ENCODE results near the gene ZMAT5.

The ZMAT5 gene

DNA sequence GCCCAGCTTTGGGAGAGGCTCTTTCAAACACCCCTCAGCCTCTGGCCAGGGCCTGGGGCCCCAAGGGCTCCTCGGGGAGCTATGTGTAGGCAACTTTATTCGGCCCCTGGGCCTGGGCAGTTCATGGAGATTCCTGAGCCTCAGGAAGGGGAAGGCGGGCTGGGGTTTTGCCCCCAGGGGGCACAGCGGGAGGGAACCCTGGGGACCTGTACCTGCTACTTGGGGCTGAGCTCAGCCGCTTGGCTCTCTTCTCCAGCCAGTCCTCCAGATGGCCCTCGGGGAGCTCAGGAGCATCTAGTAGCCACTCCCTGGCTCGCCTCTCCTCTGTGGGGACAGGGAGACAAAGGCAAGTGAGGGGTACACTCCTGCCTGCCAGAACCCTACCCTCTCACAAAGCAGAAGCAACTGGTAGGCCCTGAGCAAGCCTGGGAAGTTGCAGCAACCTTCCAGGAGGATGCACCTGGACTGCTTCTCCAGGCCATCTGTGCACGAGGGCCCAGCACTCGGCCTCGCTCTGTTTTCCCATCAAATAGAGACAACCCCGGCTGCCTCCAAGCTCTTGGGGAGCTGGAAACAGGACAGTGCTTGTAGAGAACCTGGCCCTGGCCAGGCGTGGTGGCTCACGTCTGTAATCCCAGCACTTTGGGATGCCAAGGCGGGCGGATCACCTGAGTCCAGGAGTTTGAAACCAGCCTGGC lies 28.5 kb downstream of the ZMAT5 start:
- H3K4me3 ChIP-seq (ENCODE audit: low read depth, low read length), result no peak overlapping the region
- TF ChIP-seq, protein P1, sequence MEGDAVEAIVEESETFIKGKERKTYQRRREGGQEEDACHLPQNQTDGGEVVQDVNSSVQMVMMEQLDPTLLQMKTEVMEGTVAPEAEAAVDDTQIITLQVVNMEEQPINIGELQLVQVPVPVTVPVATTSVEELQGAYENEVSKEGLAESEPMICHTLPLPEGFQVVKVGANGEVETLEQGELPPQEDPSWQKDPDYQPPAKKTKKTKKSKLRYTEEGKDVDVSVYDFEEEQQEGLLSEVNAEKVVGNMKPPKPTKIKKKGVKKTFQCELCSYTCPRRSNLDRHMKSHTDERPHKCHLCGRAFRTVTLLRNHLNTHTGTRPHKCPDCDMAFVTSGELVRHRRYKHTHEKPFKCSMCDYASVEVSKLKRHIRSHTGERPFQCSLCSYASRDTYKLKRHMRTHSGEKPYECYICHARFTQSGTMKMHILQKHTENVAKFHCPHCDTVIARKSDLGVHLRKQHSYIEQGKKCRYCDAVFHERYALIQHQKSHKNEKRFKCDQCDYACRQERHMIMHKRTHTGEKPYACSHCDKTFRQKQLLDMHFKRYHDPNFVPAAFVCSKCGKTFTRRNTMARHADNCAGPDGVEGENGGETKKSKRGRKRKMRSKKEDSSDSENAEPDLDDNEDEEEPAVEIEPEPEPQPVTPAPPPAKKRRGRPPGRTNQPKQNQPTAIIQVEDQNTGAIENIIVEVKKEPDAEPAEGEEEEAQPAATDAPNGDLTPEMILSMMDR (IDR thresholded peaks at IDR 0.05; ENCODE audit: borderline replicate concordance, insufficient read depth, low read depth, low read length), result no peak

DNA sequence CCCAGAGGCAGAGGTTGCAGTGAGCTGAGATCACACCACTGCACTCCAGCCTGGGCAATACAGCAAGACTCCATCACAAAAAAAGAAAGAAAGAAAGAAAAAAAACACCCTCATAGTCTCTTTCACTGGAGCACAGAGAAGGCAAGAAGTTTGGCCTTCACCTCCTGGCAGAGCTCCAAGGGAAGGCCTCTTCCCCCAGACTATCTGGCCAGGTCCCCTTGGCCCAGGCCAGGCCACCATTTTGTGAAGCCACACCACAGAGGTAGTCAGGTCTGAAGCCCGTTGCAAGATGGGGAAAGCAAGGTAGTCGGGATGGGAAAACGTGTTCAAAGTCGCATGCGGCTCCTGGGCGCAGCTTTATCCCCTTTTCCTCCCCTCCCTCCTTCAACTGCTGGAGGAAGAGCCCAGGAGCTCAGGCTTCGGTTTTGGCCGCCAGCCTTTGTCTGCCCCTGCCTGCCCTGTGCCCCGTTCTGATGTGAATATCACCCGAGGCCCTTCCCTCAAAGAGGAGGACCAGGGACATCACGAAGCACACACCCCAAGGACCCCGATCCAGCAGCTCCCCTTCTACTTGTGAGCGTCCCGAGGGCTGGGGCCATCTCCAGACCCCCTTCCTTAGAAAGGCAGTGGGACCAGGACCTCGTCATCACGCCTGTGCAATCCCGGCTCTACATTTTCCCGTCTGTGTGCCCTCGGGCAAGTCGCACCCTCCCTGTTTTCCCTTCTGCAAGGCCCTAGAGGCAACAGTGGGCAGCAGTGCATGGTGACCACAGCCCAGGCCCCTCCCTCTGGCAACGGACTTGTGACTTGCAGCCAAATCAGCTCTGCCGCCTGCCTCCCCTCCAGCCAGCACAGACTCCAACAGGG lies 29.3 kb downstream of the ZMAT5 start:
- H3K4me3 ChIP-seq (ENCODE audit: low read depth, low read length), result no peak overlapping the region
- TF ChIP-seq, protein P1 (IDR thresholded peaks at IDR 0.05; ENCODE audit: borderline replicate concordance, insufficient read depth, low read depth, low read length), result no peak

DNA sequence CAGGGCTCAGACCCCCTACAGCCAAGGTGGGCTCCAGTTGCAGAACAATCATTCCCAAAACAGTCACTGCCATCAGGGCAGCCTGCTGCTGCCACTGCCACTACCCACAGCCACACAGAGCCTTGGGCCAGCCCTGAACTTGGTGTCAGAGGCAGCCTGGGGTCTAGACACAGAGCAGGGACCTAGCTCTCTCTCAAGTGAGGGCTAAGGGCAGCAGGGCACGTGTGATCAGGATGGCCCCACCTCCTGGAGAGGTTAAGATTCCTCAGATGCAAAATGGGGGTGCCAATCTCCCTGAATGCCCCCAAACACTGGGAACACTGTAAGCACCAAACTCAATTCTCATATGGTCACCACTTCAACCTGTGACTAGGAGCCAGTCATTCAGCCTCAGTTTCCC lies 31.4 kb downstream of the ZMAT5 start:
- H3K4me3 ChIP-seq (ENCODE audit: low read depth, low read length), result no peak overlapping the region
- TF ChIP-seq, protein P1 (IDR thresholded peaks at IDR 0.05; ENCODE audit: borderline replicate concordance, insufficient read depth, low read depth, low read length), result no peak

DNA sequence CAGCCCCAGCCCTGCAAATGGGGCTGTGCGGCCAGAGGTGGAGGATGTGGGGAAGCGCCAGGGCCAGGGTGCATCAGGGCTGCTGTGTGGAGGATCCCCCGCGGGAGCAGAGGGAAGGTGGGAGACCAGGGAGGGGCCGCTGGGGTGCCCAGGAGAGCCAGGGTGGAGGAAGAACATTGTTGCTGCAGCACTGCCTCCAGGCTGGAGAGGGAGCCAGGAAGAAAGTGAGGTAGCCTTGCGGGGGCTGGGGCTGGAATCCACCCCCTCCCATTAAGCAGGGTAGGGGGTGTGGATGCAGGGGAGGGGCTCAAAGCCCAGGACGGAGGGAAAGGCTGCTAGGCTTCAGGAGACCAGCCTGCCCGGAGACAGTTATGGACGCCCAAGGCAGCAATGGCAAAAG lies 32.0 kb downstream of the ZMAT5 start:
- H3K4me3 ChIP-seq (ENCODE audit: low read depth, low read length), result no peak overlapping the region
- TF ChIP-seq, protein P1 (IDR thresholded peaks at IDR 0.05; ENCODE audit: borderline replicate concordance, insufficient read depth, low read depth, low read length), result no peak

DNA sequence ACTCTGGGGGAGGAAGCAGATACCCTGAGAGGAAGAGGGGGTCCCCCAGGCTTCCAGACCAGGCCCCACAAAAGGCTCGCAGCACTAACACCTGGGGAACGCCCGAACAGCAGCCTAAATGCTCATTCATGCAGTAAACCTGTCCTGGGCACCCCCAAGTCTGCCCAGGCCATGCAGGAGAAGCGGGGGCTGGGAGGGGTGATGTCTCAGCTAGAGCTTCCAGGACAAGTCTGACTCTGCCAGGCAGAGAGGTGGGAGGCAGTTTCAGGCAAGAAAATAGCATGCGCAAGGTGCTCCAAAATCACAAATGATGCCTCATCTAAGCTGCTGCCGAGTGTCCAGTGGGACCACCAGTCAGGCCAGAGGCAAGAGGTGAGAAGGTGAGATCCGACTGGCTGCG lies 32.4 kb downstream of the ZMAT5 start:
- H3K4me3 ChIP-seq (ENCODE audit: low read depth, low read length), result no peak overlapping the region
- TF ChIP-seq, protein P1 (IDR thresholded peaks at IDR 0.05; ENCODE audit: borderline replicate concordance, insufficient read depth, low read depth, low read length), result no peak

DNA sequence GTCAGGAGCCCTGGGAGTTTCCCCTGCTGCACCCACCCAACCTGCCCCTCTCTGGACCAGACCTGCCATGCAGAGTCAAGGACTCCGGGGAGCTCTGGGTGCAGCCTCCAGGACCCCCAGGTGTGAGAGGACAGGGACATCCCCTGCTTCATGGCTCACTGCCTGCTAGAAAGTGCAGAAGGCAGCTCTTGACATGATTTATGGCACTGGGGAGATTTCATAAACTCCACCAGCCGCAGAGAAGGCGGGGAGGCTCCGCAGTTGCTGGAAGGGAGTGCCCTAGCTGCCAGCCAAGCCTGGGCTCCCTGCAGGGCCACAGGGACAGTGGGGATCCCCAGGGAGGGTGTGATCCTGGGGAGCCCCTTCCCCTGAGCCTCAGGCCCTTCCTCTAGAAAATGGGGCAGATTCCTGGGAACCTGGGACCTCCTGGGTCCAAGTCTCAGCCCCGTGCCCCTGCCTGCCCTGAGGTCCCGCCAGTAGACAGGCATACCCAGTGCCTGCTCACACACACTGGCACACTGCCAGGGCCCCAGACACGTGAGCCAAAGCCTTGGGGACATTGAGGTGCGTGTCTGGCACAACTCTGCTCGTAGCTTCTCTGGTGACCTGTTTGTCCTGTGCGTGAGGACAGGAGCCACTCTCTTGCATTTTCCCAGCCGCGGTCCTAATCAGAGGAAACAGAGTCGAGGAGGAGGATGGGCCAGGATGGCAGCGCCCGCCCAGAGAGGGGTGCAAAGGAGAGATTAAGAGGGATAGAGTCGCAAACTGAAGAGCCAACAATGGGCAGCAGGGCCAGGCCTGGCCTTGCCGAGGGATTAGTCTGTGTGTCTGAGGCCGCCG lies 33.2 kb downstream of the ZMAT5 start:
- H3K4me3 ChIP-seq (ENCODE audit: low read depth, low read length), result no peak overlapping the region
- TF ChIP-seq, protein P1 (IDR thresholded peaks at IDR 0.05; ENCODE audit: borderline replicate concordance, insufficient read depth, low read depth, low read length), result no peak
